Thoracic aorta (tissue), 2 donors: Measurements from ENCODE around the gene EIF4E2. TPM values are rescaled to one million over a fixed set of nuclear protein-coding genes. Genes with fewer than 3 reads are reported as not detected.
A peak's percentile ranks its signal among the peaks of the same experiment; 100 is the strongest.

Experiments used
- ATAC-seq: fragments of 150-250 bp; one replicate; pipeline ENCODE4 v1.8.0; 2017; ENCODE audit warnings: low read depth; ENCODE audit not compliant: insufficient number of reproducible peaks, low FRiP score
- DNase-seq: peaks from one replicate; pipeline ENCODE4 v3.0.0-alpha.2; 2020; ENCODE audit warnings: low spot score
- H3K27ac ChIP-seq, 2 donors: fragments of 200-600 bp; sonication (generic); 1 replicate in 1 of 2; 2 replicates in 1 of 2; pipeline ENCODE4 v1.5.1; 2016; ENCODE audit warnings: mild to moderate bottlenecking in 2 of 2, moderate library complexity in 2 of 2
- H3K27me3 ChIP-seq: fragments of 200-600 bp; sonication (generic); replicated peaks from 2 replicates; pipeline ENCODE4 v1.6.0; 2016; ENCODE audit warnings: mild to moderate bottlenecking; ENCODE audit not compliant: insufficient read depth
- H3K36me3 ChIP-seq: fragments of 200-600 bp; sonication (generic); one replicate; pipeline ENCODE4 v1.5.1; 2016
- H3K4me1 ChIP-seq, 2 donors: fragments of 200-600 bp; sonication (generic); 1 replicate in 1 of 2; 2 replicates in 1 of 2; pipeline versions ENCODE4 v1.5.1 to v1.6.0; 2016; ENCODE audit warnings: low read depth in 2 of 2, mild to moderate bottlenecking in 1 of 2; ENCODE audit not compliant: control insufficient read depth in 1 of 2
- H3K4me3 ChIP-seq: fragments of 200-600 bp; sonication (generic); 2 replicates; pipeline ENCODE4 v1.5.1; 2016; ENCODE audit warnings: mild to moderate bottlenecking
- H3K9me3 ChIP-seq: fragments of 200-600 bp; sonication (generic); 2 replicates; pipeline ENCODE4 v1.5.1; 2016
- CTCF ChIP-seq: fragments of 200-600 bp; sonication (generic); IDR thresholded peaks from one replicate; pipeline ENCODE4 v1.5.1; 2019; ENCODE audit warnings: antibody characterized with exemption
- total RNA-seq, 2 donors: library from RNA; depleted of rRNA; stranded (reverse); fragments of >200 nt; gene quantifications; one replicate each; pipeline versions ENCODE4 v1.1.0 to v1.2.3, GENCODE V29; 2016

The EIF4E2 gene
- total RNA-seq, 2 donors from 2014 or later: 42.2 to 51.1 TPM

GRCh38 chr2:232588031-232588430 lies 37.5 kb downstream of the EIF4E2 start:
- no peaks in the 10 kb centered on the region for H3K9me3 ChIP-seq
- no peaks in the 10 kb centered on the region for H3K27me3 ChIP-seq
- DNase-seq: no peak
- H3K4me3 ChIP-seq: no peak overlapping the region
- TF ChIP-seq CTCF: no peak
- H3K36me3 ChIP-seq: peaks cover 11% of the 10 kb centered on the region
- ATAC-seq: no peak
- peaks cover 16 to 27% of the 10 kb centered on the region in 2 donors for H3K4me1 ChIP-seq
- H3K27ac ChIP-seq: peak overlapping the region; percentile 42 to 81

- peak; percentile 66 for ATAC-seq
- H3K4me1 ChIP-seq: peaks cover 18 to 33% of the 10 kb centered on the region in 2 donors
- H3K4me3 ChIP-seq: peak overlapping the region; percentile 41
- H3K27ac ChIP-seq: peak overlapping the region; percentile 42 to 81
- no peaks in the 10 kb centered on the region for H3K27me3 ChIP-seq
- DNase-seq: peak; percentile 25
- no peak for TF ChIP-seq CTCF
- H3K36me3 ChIP-seq: peaks cover 3% of the 10 kb centered on the region
- no peaks in the 10 kb centered on the region for H3K9me3 ChIP-seq
These were observed 38.4 kb downstream of the EIF4E2 start for GRCh38 chr2:232588680-232589585.

- DNase-seq: no peak
- TF ChIP-seq CTCF: no peak
- Histone ChIP-seq H3K9me3 (no peaks in the 10 kb centered on the region), H3K4me1 (peaks cover 18 to 33% of the 10 kb centered on the region in 2 donors), H3K36me3 (no peaks in the 10 kb centered on the region), H3K4me3 (no peak overlapping the region), H3K27me3 (no peaks in the 10 kb centered on the region), H3K27ac (peak overlapping the region in 1 of 2 donors; percentile 44)
- ATAC-seq: peak; percentile 78
These were observed 42.4 kb downstream of the EIF4E2 start for GRCh38 chr2:232592772-232593395.

GRCh38 chr2:232593982-232594381 lies 43.5 kb downstream of the EIF4E2 start:
- Histone ChIP-seq H3K36me3 (no peaks in the 10 kb centered on the region), H3K27me3 (no peaks in the 10 kb centered on the region), H3K4me1 (peaks cover 14 to 25% of the 10 kb centered on the region in 2 donors), H3K4me3 (no peak overlapping the region), H3K27ac (no peak overlapping the region), H3K9me3 (no peaks in the 10 kb centered on the region)
- TF ChIP-seq CTCF: no peak
- ATAC-seq (no peak), DNase-seq (no peak)

GRCh38 chr2:232597362-232598079 lies 47.0 kb downstream of the EIF4E2 start:
- H3K27ac ChIP-seq: no peak overlapping the region
- no peaks in the 10 kb centered on the region for H3K9me3 ChIP-seq
- ATAC-seq: no peak
- H3K27me3 ChIP-seq: no peaks in the 10 kb centered on the region
- H3K4me3 ChIP-seq: no peak overlapping the region
- DNase-seq: no peak
- H3K36me3 ChIP-seq: no peaks in the 10 kb centered on the region
- H3K4me1 ChIP-seq: peaks cover 6 to 11% of the 10 kb centered on the region in 2 donors
- no peak for TF ChIP-seq CTCF
